SK-N-MC (cell line): ENCODE results near the gene TRMU.
"Not testable (repeated sequence)": the region's sequence is repeated elsewhere in the genome, so short reads cannot be mapped to it uniquely, and the experiment has no call there.

ENCODE experiments used
- DNase-seq: peaks from one replicate; pipeline ENCODE4 v3.0.0-alpha.2; 2011; ENCODE audit warnings: low read depth, low spot score
- H3K27ac ChIP-seq: fragments of 200-600 bp; sonication (generic); 2 replicates; pipeline ENCODE4 v1.5.1; 2016; ENCODE audit warnings: mixed run types
- H3K36me3 ChIP-seq: fragments of 200-600 bp; sonication (generic); 2 replicates; pipeline ENCODE4 v1.6.1; 2017; ENCODE audit warnings: antibody characterized with exemption, low read length, mixed read lengths; ENCODE audit not compliant: insufficient read depth
- H3K4me3 ChIP-seq: fragments of 200-600 bp; sonication (generic); 2 replicates; pipeline ENCODE4 v1.5.1; 2016
- H3K9ac ChIP-seq: fragments of 200-600 bp; sonication (generic); 2 replicates; pipeline ENCODE4 v1.8.0; 2017; ENCODE audit warnings: mixed run types, mixed read lengths; ENCODE audit not compliant: insufficient read length
- H3K9me3 ChIP-seq: fragments of 200-600 bp; sonication (generic); 2 replicates; pipeline ENCODE4 v1.6.1; 2017; ENCODE audit warnings: low read depth, mild to moderate bottlenecking, antibody characterized with exemption, low read length, moderate library complexity, mixed read lengths
- EZH2 ChIP-seq: fragments of 200-600 bp; sonication (generic); IDR thresholded peaks from one replicate; pipeline ENCODE4 v1.6.1; 2017; ENCODE audit warnings: antibody characterized with exemption
- FOXP2 ChIP-seq: optimal IDR thresholded peaks from 2 replicates; pipeline ENCODE3; 2011; ENCODE audit warnings: mild to moderate bottlenecking, moderate library complexity; ENCODE audit not compliant: insufficient read depth; ENCODE audit errors: extremely low read length, control extremely low read depth
- POLR2AphosphoS5 ChIP-seq: IDR thresholded peaks from 2 replicates; pipeline ENCODE4 v1.6.1; 2012; ENCODE audit warnings: mild to moderate bottlenecking, low read depth, low read length, borderline replicate concordance

The TRMU gene

DNA sequence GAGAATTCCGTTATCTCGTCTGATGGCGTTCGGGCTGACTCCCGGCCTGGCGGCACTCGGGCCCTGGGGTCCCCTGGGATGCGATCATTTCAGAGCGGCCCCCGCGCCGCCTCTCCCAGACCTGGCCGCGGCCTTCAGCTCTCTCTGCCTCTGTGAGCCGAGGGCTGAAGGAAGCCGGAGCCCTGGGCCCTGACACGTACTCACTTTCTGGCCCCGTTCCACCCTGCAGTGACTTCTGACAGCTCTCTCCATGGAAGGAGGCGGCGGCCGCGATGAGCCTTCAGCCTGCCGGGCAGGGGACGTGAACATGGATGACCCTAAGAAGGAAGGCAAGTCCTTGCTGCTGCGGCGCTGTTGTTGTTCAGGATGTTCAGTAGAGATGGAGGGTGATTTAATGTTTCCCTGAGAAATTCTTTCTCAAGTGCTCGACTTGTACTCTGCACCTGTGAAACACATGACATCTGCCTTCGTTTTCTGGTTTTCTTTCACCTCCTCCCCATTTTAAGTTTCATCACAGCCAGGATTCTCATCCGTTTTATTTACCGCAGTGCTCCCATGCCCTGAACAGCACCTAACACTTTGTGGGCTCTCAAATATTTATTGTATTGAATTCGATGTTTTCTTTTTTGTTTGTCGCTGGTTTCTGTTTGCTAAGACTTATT is 38.2 kb upstream of the TRMU start:
- no peak for TF ChIP-seq EZH2
- TF ChIP-seq FOXP2: no peak
- no peak for TF ChIP-seq POLR2AphosphoS5
- H3K4me3 ChIP-seq: peak overlapping the region; percentile 96
- H3K27ac ChIP-seq: no peak overlapping the region
- H3K9me3 ChIP-seq: no peaks in the 10 kb centered on the region
- H3K9ac ChIP-seq: peak overlapping the region; percentile 73
- no peak for DNase-seq
- peaks cover 33% of the 10 kb centered on the region for H3K36me3 ChIP-seq

DNA sequence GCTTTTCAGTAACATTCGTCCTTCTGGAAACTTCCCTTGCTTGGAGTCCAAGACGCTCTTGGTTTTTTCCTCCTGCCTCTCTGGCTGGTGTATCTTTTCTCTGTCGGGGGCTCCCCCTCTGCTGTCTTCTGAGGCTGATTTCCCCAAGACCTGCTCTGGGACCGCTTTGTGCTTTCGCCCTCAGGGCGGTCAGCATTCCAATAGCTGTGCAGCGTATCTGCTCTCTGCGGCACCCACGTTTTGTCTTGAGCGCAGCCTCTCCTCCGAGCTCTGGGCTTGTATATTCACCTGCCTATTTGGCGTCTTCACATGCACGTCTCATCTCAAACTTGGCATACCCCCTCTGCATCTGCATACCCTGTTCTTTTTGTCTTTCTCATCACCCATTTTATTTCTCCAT is 36.4 kb upstream of the TRMU start:
- H3K4me3 ChIP-seq: peak overlapping the region; percentile 24; the same call in 1 of the 2 replicates
- H3K36me3 ChIP-seq: peaks cover 48% of the 10 kb centered on the region
- TF ChIP-seq FOXP2 (no peak), POLR2AphosphoS5 (no peak), EZH2 (no peak)
- peak overlapping the region; percentile 37 for H3K9ac ChIP-seq
- no peak for DNase-seq
- no peak overlapping the region for H3K27ac ChIP-seq
- H3K9me3 ChIP-seq: no peaks in the 10 kb centered on the region

DNA sequence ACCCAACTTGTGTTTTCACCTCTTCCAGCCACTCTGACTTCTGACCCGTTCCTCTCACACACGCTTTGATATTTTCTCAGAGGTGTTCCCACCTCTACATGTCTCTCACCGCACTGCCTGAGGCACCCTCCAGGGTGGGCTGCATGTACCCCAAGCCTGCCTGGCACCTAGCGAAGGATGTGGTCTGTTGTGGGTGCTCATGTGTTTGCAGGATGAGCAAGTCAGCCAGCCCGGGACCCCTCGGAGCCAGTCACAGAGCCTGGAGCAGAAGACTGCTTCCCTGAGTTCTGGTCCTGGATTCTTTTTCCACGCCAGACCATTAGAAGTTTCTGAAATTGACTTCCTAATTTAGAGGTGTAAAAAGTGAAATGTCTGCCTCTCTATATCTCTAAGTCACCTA is 35.0 kb upstream of the TRMU start:
- Histone ChIP-seq H3K4me3 (no peak overlapping the region), H3K27ac (no peak overlapping the region), H3K9ac (no peak overlapping the region), H3K9me3 (no peaks in the 10 kb centered on the region), H3K36me3 (peaks cover 60% of the 10 kb centered on the region)
- TF ChIP-seq FOXP2 (no peak), POLR2AphosphoS5 (no peak), EZH2 (no peak)
- DNase-seq: no peak

GRCh38 chr22:46303347-46303965 is 32.1 kb upstream of the TRMU start:
- no peak for DNase-seq
- Histone ChIP-seq H3K9me3 (no peaks in the 10 kb centered on the region), H3K27ac (no peak overlapping the region), H3K9ac (no peak overlapping the region), H3K4me3 (no peak overlapping the region), H3K36me3 (peaks cover 62% of the 10 kb centered on the region)
- no peak for TF ChIP-seq POLR2AphosphoS5
- no peak for TF ChIP-seq EZH2
- no peak for TF ChIP-seq FOXP2

- TF ChIP-seq EZH2 (no peak), FOXP2 (no peak)
- Histone ChIP-seq H3K36me3 (peaks cover 59% of the 10 kb centered on the region), H3K9ac (no peak overlapping the region), H3K9me3 (no peaks in the 10 kb centered on the region), H3K4me3 (no peak overlapping the region), H3K27ac (peak overlapping the region; percentile 25; the same call in 1 of the 2 replicates)
- DNase-seq: no peak
Observed at GRCh38 chr22:46308283-46308988, 27.1 kb upstream of the TRMU start.

DNA sequence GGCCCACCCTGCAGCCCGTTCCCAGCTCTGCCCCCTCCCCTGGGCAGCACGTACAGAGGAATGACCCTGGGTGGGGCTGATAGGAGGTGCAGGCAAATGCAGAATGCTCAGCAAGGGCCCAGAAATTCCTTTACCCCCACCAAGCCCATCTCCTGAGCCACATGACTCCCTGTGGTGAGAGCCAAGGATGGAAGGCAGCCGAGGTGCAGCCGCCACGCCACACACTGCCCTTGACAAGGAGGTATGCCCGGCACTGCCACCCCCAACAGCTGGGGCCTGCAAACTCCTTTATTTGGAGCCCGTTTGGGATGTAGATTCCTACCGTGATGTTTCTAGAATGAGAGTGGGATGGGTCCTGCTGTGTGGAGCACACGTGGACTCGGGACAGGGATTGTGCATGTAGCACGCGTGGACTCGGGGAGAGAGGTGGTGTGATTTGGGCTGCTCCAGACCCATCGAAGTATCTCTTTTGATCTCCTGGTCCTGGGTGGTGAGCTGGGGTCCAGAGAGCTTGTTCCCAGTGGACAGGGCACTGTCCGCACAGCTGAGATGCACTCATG is 25.9 kb upstream of the TRMU start:
- Histone ChIP-seq H3K36me3 (peaks cover 57% of the 10 kb centered on the region), H3K9me3 (no peaks in the 10 kb centered on the region), H3K9ac (no peak overlapping the region), H3K4me3 (no peak overlapping the region), H3K27ac (no peak overlapping the region)
- TF ChIP-seq POLR2AphosphoS5 (no peak), EZH2 (no peak), FOXP2 (no peak)
- DNase-seq: no peak

DNA sequence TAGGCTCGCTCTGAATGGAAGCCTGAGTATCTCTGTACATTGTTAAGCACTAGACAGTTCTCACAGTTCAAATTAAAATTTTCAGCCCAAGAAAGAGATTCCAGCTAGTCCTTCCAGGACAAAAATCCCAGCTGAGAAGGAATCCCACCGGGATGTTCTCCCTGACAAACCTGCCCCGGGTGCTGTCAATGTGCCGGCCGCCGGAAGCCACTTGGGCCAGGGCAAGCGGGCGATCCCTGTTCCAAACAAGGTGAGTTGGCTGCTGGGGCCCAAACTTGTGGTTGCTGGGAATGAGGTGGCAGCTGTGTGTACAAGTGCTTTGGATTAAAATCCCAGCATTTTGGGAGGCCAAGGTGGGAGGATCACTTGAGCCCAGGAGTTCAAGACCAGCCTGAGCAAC is 23.5 kb upstream of the TRMU start:
- Histone ChIP-seq H3K9me3 (no peaks in the 10 kb centered on the region), H3K4me3 (no peak overlapping the region), H3K27ac (no peak overlapping the region), H3K36me3 (peaks cover 70% of the 10 kb centered on the region), H3K9ac (no peak overlapping the region)
- no peak for DNase-seq
- TF ChIP-seq EZH2 (no peak), POLR2AphosphoS5 (no peak), FOXP2 (no peak)

GRCh38 chr22:46312848-46313247 is 22.7 kb upstream of the TRMU start:
- H3K9ac ChIP-seq, H3K9me3 ChIP-seq, H3K27ac ChIP-seq, DNase-seq, H3K4me3 ChIP-seq: not testable (repeated sequence)
- peaks cover 78% of the 10 kb centered on the region for H3K36me3 ChIP-seq

- DNase-seq: no peak
- TF ChIP-seq FOXP2 (no peak), POLR2AphosphoS5 (no peak), EZH2 (no peak)
- Histone ChIP-seq H3K4me3 (no peak overlapping the region), H3K9ac (no peak overlapping the region), H3K36me3 (peaks cover 76% of the 10 kb centered on the region), H3K9me3 (no peaks in the 10 kb centered on the region), H3K27ac (no peak overlapping the region)
Observed at GRCh38 chr22:46315976-46316375, 19.5 kb upstream of the TRMU start.
